HK-2 (cell line): ENCODE results near the gene SH2D7.

Source experiments
- DNase-seq: peaks from one replicate; pipeline ENCODE4 v3.0.0-alpha.2; 2018; ENCODE audit not compliant: unreplicated experiment

SH2D7 gene

GRCh38 chr15:78103406-78104118 lies 11.2 kb downstream of the SH2D7 start:
- no peak for DNase-seq

- DNase-seq: no peak
Measured at GRCh38 chr15:78104119-78104479, 11.7 kb downstream of the SH2D7 start.

GRCh38 chr15:78104566-78105475 lies 12.5 kb downstream of the SH2D7 start:
- DNase-seq: no peak

- no peak for DNase-seq
Measured at GRCh38 chr15:78105476-78106241, 13.3 kb downstream of the SH2D7 start.

- DNase-seq: no peak
Measured at GRCh38 chr15:78107471-78107870, 15.1 kb downstream of the SH2D7 start.

- peak; percentile 62 for DNase-seq
Measured at GRCh38 chr15:78108300-78109084, 16.1 kb downstream of the SH2D7 start.

GRCh38 chr15:78109156-78109555 lies 16.8 kb downstream of the SH2D7 start:
- no peak for DNase-seq

GRCh38 chr15:78110096-78110495 lies 17.7 kb downstream of the SH2D7 start:
- no peak for DNase-seq

- no peak for DNase-seq
Measured at GRCh38 chr15:78110916-78111475, 18.6 kb downstream of the SH2D7 start.

GRCh38 chr15:78111788-78112187 lies 19.4 kb downstream of the SH2D7 start:
- DNase-seq: no peak

GRCh38 chr15:78112551-78112950 lies 20.2 kb downstream of the SH2D7 start:
- DNase-seq: no peak

GRCh38 chr15:78120523-78120922 lies 28.2 kb downstream of the SH2D7 start:
- DNase-seq: no peak

- DNase-seq: no peak
Measured at GRCh38 chr15:78125267-78125666, 32.9 kb downstream of the SH2D7 start.

- DNase-seq: no peak
Measured at GRCh38 chr15:78127882-78128281, 35.5 kb downstream of the SH2D7 start.

- DNase-seq: no peak
Measured at GRCh38 chr15:78129077-78129750, 36.9 kb downstream of the SH2D7 start.

- DNase-seq: no peak
Measured at GRCh38 chr15:78129751-78130287, 37.5 kb downstream of the SH2D7 start.

- DNase-seq: no peak
Measured at GRCh38 chr15:78130466-78131294, 38.3 kb downstream of the SH2D7 start.

- peak; percentile 54 for DNase-seq
Measured at GRCh38 chr15:78131295-78132061, 39.1 kb downstream of the SH2D7 start, which contains the start of gene CIB2. CIB2 (minus strand) TSS chr15:78131445; CDS start chr15:78131215, 230 bp downstream.

GRCh38 chr15:78133801-78134200 lies 41.4 kb downstream of the SH2D7 start:
- no peak for DNase-seq
